GM12873 (cell line): ENCODE data around the gene FHOD1.
A peak's percentile ranks its signal among the peaks of the same experiment; 100 is the strongest.

Experiments
- CTCF ChIP-seq: IDR thresholded peaks from 2 replicates; pipeline ENCODE4 v1.5.1; 2012; ENCODE audit warnings: low read depth, mild to moderate bottlenecking, moderate library complexity, low read length, control low read depth; ENCODE audit not compliant: insufficient read depth; ENCODE audit errors: missing control alignments

Gene FHOD1

GRCh38 chr16:67279296-67280089 lies 32.2 kb upstream of the FHOD1 start, which contains the start of gene PLEKHG4:
PLEKHG4 (plus strand) TSS chr16:67279532; CDS start chr16:67280045, 513 bp downstream.
- TF ChIP-seq CTCF, result peak; percentile 82

- peak; percentile 50 for TF ChIP-seq CTCF
Measured at GRCh38 chr16:67278773-67279295, 31.6 kb upstream of the FHOD1 start.

- no peak for TF ChIP-seq CTCF
Measured at GRCh38 chr16:67277999-67278772, 30.9 kb upstream of the FHOD1 start.

- TF ChIP-seq CTCF, result no peak
Measured at GRCh38 chr16:67277294-67277998, 30.2 kb upstream of the FHOD1 start.

- no peak for TF ChIP-seq CTCF
Measured at GRCh38 chr16:67275321-67275720, 28.0 kb upstream of the FHOD1 start.

- no peak for TF ChIP-seq CTCF
Measured at GRCh38 chr16:67271446-67271845, 24.2 kb upstream of the FHOD1 start.
